Astrocyte of the cerebellum (primary cell): ENCODE measurements around the gene LMOD3.
A peak's percentile ranks its signal among the peaks of the same experiment; 100 is the strongest.

Experiments
- DNase-seq: peaks from one replicate; pipeline ENCODE4 v3.0.0-alpha.2; 2011; ENCODE audit warnings: low read depth
- H3K4me3 ChIP-seq: 2 replicates; pipeline ENCODE4 v1.5.1; 2011; ENCODE audit warnings: mild to moderate bottlenecking, low read depth, low read length, moderate library complexity
- in situ Hi-C: cut with HindIII; loops from 2 replicates; pipeline ENCODE4 v1.10.0; 2017; ENCODE audit warnings: low sequenced_read_pairs
- TF ChIP-seq, protein P1 (sequence below): IDR thresholded peaks from 2 replicates; pipeline ENCODE4 v1.5.1; 2012; ENCODE audit warnings: low read length, low read depth, moderate library complexity, mild to moderate bottlenecking; ENCODE audit errors: missing control alignments

LMOD3 gene

DNA sequence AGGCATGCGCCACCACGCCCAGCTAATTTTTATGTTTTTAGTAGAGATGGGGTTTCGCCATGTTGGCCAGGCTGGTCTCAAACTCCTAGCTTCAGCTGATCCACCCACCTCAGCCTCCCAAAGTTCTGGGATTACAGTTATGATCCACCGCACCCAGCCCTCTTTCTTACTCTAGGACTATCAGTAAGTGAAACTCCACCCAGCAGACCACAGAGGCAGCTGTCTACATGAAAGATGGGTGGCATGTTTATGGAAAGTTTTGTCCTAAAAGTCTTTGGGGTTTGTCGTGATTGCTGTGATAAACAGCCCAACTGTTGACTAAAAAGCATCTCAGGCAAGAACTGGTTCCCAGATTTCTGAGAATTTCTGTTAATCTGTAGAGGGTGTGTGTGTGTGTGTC is 26.8 kb downstream of the LMOD3 start:
- no peak for DNase-seq
- TF ChIP-seq, protein P1, sequence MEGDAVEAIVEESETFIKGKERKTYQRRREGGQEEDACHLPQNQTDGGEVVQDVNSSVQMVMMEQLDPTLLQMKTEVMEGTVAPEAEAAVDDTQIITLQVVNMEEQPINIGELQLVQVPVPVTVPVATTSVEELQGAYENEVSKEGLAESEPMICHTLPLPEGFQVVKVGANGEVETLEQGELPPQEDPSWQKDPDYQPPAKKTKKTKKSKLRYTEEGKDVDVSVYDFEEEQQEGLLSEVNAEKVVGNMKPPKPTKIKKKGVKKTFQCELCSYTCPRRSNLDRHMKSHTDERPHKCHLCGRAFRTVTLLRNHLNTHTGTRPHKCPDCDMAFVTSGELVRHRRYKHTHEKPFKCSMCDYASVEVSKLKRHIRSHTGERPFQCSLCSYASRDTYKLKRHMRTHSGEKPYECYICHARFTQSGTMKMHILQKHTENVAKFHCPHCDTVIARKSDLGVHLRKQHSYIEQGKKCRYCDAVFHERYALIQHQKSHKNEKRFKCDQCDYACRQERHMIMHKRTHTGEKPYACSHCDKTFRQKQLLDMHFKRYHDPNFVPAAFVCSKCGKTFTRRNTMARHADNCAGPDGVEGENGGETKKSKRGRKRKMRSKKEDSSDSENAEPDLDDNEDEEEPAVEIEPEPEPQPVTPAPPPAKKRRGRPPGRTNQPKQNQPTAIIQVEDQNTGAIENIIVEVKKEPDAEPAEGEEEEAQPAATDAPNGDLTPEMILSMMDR: no peak
- in situ Hi-C loops: no loop called here
- H3K4me3 ChIP-seq: no peak overlapping the region

DNA sequence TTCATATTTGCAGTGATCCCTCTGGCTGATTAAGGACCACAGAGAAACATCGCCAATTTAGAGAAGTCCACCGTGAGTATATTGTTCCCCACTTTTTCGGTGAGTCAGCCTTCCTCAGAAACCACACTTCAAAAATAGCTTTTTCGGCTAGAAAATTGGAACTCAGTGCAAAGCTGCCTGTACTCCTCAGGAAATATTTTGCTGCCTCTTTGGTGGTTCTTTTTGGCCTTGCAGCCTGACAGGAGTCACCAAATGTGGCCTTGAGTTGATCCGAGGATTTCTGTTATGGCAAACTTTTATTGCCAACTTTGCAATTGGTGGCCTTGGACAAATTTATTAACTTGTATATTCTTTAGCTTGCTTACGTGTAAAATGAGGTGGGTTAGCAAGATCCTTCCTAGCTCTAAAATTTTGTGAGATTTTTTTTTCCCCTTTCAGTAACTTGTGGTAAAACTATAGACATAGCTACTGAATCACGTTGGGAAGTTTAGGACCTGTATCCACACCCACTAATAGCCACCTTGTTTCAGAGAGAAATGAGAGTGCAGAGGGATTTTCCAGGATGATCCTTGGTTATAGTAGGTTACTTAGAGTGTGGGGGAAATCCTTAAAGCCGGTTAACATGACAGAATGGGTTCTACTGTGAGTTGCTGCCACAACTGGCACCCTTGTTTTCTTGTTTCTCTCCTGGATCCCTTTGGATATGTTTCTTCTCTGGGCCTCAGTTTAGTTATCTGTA is 27.8 kb downstream of the LMOD3 start:
- H3K4me3 ChIP-seq: no peak overlapping the region
- TF ChIP-seq, protein P1: no peak
- DNase-seq: peak; percentile 70
- in situ Hi-C loops: no loop called here

DNA sequence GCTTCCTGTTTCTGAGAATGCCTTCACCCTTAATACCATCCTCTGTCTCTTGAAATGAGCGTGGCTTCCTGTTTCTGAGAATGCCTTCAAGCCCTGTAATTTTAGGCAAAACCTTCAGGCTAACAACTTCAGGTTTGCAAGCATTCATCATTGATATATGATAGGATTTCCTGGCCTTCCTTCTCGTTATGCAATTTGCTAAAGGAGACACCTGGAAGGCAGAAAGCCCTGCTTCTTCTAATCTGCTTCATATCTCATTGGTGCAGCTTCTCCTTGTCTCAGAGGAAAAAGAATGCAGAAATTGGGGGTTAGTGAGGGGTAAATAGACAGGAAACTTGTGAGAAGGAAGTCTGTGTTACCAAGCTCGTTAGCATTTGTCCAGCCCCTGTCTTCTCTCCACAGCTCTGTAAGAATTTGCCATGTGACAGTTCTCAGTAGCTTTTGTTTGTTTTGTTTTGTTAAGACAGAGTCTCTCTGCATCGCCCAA is 30.3 kb downstream of the LMOD3 start:
- TF ChIP-seq, protein P1: no peak
- no peak for DNase-seq
- in situ Hi-C loops: no loop called here
- no peak overlapping the region for H3K4me3 ChIP-seq

DNA sequence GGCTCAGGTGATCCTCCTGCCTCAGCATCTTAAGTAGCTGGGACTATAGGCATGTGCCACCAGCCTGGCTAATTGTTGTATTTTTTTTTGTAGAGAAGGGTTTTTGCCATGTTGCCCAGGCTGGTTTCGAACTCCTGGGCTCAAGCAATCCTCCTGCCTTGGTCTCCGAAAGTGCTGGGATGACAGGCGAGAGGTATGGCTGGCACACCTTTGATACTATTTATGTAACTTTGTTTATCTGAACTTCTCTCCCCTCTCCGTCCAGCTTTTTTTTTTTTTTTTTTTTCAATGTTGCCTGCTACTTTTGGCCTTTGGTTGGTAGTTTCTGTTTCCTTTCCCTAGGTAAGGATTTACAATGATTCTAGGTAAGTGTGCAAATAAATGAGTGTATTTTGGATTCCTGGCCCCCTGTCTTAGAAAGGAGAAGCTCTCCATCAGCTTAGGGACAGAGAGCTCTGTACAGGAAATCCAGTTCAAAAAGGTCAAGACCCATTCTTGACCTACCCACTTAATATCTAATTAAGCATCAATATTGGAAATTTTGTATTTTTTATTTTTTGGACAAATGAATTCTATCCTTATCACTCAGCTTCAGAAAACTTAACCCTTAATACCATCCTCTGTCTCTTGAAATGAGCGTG is 30.9 kb downstream of the LMOD3 start:
- in situ Hi-C loops: no loop called here
- TF ChIP-seq, protein P1: no peak
- no peak overlapping the region for H3K4me3 ChIP-seq
- DNase-seq: no peak

DNA sequence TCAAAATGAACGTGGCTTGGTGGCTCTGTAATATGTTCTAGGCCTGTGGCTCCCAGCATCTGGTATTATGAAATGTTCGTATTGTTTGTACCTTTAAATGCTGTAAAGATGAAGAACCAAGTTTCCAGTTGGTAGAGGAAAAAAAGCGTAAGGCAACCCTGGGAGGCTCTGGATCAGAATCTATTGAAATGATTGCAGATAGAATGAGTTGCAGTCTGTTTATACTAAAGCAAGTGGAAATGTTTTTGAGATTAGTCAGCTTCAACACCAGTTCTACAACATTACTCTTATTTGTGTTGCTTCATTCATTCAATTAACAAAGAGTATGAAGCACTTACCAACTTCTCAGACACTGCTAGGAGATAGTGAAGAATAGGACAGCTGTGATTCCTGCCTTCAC is 32.4 kb downstream of the LMOD3 start:
- DNase-seq: peak; percentile 54
- in situ Hi-C loops: no loop called here
- no peak overlapping the region for H3K4me3 ChIP-seq
- TF ChIP-seq, protein P1: no peak

DNA sequence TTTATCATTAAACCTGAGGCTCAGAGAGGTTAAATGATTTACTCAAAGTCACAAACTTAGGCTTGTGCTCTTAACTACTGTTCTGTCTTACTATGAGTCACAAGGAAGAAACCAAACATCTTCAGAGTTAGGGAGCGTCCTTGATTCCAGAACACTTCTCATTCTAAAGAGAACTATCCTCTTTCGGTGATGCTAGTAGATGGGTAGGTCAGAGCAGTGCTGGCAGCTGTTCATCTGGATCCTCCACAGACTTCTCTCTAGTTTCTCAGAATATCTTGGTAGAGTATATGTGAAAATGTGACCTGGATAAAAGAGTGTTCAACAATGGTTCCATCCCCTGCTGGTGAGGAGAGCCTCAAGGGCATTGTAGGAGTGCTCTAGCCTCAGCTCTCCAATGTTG is 34.3 kb downstream of the LMOD3 start:
- in situ Hi-C loops: no loop called here
- peak overlapping the region; percentile 12 for H3K4me3 ChIP-seq
- DNase-seq: no peak
- TF ChIP-seq, protein P1: peak; percentile 3
